DMS153 treated with DMSO at 0.1 percent for 48 hours (cell line): Measurements from ENCODE around the gene TNN.

Source experiments
- DNase-seq: peaks from one replicate; lab custom pipeline; 2025; ENCODE audit not compliant: unreplicated experiment; lab: John Stamatoyannopoulos, UW

Gene TNN

GRCh38 chr1:175171036-175171913 lies 103.6 kb downstream of the TNN start:
- no peak for DNase-seq

GRCh38 chr1:175172503-175172902 lies 104.9 kb downstream of the TNN start:
- peak; percentile 66 for DNase-seq

- no peak for DNase-seq
These were observed 105.9 kb downstream of the TNN start for GRCh38 chr1:175173531-175173930.

- no peak for DNase-seq
These were observed 106.9 kb downstream of the TNN start for GRCh38 chr1:175174309-175175102.

GRCh38 chr1:175176246-175176645 lies 108.6 kb downstream of the TNN start:
- DNase-seq, result no peak

GRCh38 chr1:175178056-175178455 lies 110.4 kb downstream of the TNN start:
- no peak for DNase-seq

- DNase-seq, result no peak
These were observed 110.8 kb downstream of the TNN start for GRCh38 chr1:175178456-175178855.

GRCh38 chr1:175179837-175180590 lies 112.4 kb downstream of the TNN start:
- DNase-seq, result no peak

- no peak for DNase-seq
These were observed 114.6 kb downstream of the TNN start for GRCh38 chr1:175182201-175182746.

GRCh38 chr1:175183586-175183985 lies 116.0 kb downstream of the TNN start:
- DNase-seq, result no peak

- DNase-seq, result no peak
These were observed 118.3 kb downstream of the TNN start for GRCh38 chr1:175185903-175186302.

- no peak for DNase-seq
These were observed 119.0 kb downstream of the TNN start for GRCh38 chr1:175186433-175187160.

GRCh38 chr1:175188936-175189335 lies 121.3 kb downstream of the TNN start:
- DNase-seq, result no peak

- no peak for DNase-seq
These were observed 124.0 kb downstream of the TNN start for GRCh38 chr1:175191659-175192058.

GRCh38 chr1:175192111-175192629 lies 124.5 kb downstream of the TNN start:
- peak; percentile 69 for DNase-seq

- peak; percentile 92 for DNase-seq
These were observed 125.2 kb downstream of the TNN start, which contains the start of gene KIAA0040 for GRCh38 chr1:175192630-175193526. KIAA0040 (minus strand) TSS chr1:175192776; CDS start chr1:175161013, 31,763 bp downstream.

- no peak for DNase-seq
These were observed 125.9 kb downstream of the TNN start for GRCh38 chr1:175193527-175193910.

- no peak for DNase-seq
These were observed 127.6 kb downstream of the TNN start for GRCh38 chr1:175195281-175195680.

- no peak for DNase-seq
These were observed 128.2 kb downstream of the TNN start for GRCh38 chr1:175195798-175196197.
